ENCODE data around the gene CCNI2.

Gene CCNI2

GRCh38 chr5:132750471-132751230, 3.4 kb downstream of the CCNI2 start:
- DNase-seq: no peak

GRCh38 chr5:132751444-132751843, 4.2 kb downstream of the CCNI2 start:
- peak; percentile 20 for DNase-seq

- no peak for DNase-seq
Observed at GRCh38 chr5:132751971-132752580, 4.8 kb downstream of the CCNI2 start.

GRCh38 chr5:132752581-132753125, 5.4 kb downstream of the CCNI2 start:
- no peak for DNase-seq

GRCh38 chr5:132753135-132753987, 6.1 kb downstream of the CCNI2 start:
- no peak for DNase-seq

- no peak for DNase-seq
Observed at GRCh38 chr5:132754111-132754510, 6.9 kb downstream of the CCNI2 start.

- no peak for DNase-seq
Observed at GRCh38 chr5:132754947-132755346, 7.7 kb downstream of the CCNI2 start.

- no peak for DNase-seq
Observed at GRCh38 chr5:132756542-132756941, 9.3 kb downstream of the CCNI2 start.

GRCh38 chr5:132758451-132758850, 11.2 kb downstream of the CCNI2 start:
- no peak for DNase-seq

GRCh38 chr5:132759114-132760048, 12.2 kb downstream of the CCNI2 start:
- no peak for DNase-seq

GRCh38 chr5:132760049-132760420, 12.8 kb downstream of the CCNI2 start:
- DNase-seq: no peak

- DNase-seq: no peak
Observed at GRCh38 chr5:132760601-132761317, 13.5 kb downstream of the CCNI2 start.

GRCh38 chr5:132761321-132762240, 14.4 kb downstream of the CCNI2 start:
- no peak for DNase-seq

- DNase-seq: no peak
Observed at GRCh38 chr5:132762246-132763000, 15.2 kb downstream of the CCNI2 start.

- DNase-seq: no peak
Observed at GRCh38 chr5:132763181-132764036, 16.2 kb downstream of the CCNI2 start.

GRCh38 chr5:132764051-132764450, 16.8 kb downstream of the CCNI2 start:
- no peak for DNase-seq

GRCh38 chr5:132764671-132765238, 17.5 kb downstream of the CCNI2 start:
- DNase-seq: no peak

GRCh38 chr5:132765311-132766019, 18.2 kb downstream of the CCNI2 start:
- no peak for DNase-seq
